ENCODE data around the gene PATJ.

The PATJ gene

DNA sequence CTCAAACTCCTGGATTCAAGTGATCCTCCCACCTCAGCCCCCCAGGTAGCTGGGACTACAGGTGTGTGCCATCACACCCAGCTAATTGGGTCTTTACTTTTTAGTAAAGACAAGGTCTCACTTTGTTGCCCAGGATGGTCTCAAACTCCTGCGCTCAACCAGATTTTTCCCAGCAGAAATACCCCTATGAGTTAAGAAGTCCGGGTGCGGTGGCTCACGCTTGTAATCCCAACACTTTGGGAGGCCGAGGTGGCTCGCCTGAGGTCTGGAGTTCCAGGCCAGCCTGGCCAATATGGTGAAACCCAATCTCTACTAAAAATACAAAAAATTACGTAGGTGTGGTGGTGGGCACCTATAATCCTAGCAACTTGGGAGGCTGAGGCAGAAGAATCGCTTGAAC, 445.8 kb downstream of the PATJ start:
- 97% methylated on average over 8 of the region's 8 CpGs for WGBS

DNA sequence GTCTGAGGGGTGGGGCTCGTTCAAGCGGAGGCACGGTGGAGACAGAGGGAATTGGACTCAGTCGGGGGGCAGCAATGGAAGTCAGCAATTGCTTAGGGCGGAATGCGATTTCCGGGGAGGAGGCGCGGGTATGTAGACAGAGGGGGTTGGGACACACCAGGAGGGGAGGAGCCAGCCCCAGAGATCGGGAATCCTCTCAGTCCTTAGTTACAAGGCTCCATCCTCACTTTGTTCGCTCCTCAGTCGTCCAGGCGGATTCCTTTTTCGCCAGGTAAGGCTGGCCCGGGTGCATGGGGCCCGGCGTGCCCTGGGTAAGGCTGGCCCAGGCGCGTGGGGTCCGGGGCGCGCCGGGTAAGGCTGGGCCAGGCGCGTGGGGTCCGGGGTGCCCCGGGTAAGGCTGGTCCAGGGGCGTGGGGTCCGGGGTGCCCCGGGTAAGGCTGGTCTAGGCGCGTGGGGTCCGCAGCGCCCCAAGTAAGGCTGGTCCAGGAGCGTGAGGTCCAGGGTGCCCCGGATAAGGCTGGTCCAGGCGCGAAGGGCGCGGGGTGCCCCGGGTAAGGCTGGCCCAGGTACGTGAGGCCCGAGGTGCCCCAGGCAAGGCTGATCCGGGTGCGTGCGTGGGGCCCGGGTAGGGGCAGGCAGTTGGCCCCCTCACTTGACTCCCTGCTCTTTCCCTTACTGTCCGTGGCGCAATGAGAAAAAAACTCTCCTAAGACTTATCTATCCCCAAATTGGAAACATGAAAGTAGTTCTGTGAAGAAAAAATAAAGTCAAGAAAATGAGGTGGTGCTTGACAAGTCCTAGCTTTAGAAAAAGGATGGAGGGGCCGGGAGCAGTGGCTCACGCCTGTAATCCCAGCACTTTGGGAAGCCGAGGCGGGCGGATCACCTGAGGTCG, 452.6 kb downstream of the PATJ start, which contains the start of gene L1TD1:
TSS of gene L1TD1 (plus strand) at position 199 of the 894 bp plus-strand sequence. CDS start 11,780 bp downstream, outside the sequence.
- Histone ChIP-seq H3K4me1 (ENCODE audit: insufficient read depth, low read length) (peaks cover 27% of the 10 kb centered on the region), H3K9ac (ENCODE audit: low read depth, low read length) (peak within 1 kb of the TSS; percentile 98), H3K9me3 (ENCODE audit: insufficient read depth, low read depth, low read length) (no peaks in the 10 kb centered on the region), H3K27me3 (ENCODE audit: insufficient read depth, low read length) (no peaks in the 10 kb centered on the region), H3K36me3 (ENCODE audit: insufficient read depth, low read length) (peaks cover 34% of the 10 kb centered on the region), H3K4me3 (ENCODE audit: low read length) (peak within 1 kb of the TSS; percentile 95), H3K27ac (ENCODE audit: low read depth, low read length) (peak within 1 kb of the TSS; percentile 98)
- under 1% methylated on average over 53 of the region's 55 CpGs for WGBS

More for the DNA sequence above, 445.8 kb downstream of the PATJ start:
- Histone ChIP-seq H3K4me3 (ENCODE audit: low read length) (no peak overlapping the region), H3K36me3 (ENCODE audit: insufficient read depth, low read length) (no peaks in the 10 kb centered on the region), H3K9ac (ENCODE audit: low read depth, low read length) (no peak overlapping the region), H3K27me3 (ENCODE audit: insufficient read depth, low read length) (no peaks in the 10 kb centered on the region), H3K4me1 (ENCODE audit: insufficient read depth, low read length) (peaks cover 11% of the 10 kb centered on the region), H3K27ac (ENCODE audit: low read depth, low read length) (no peak overlapping the region), H3K9me3 (ENCODE audit: insufficient read depth, low read depth, low read length) (no peaks in the 10 kb centered on the region)

GRCh38 chr1:62196086-62196690, 453.9 kb downstream of the PATJ start:
- Histone ChIP-seq H3K4me3 (ENCODE audit: low read length) (peak overlapping the region; percentile 95), H3K9ac (ENCODE audit: low read depth, low read length) (peak overlapping the region; percentile 98)
- 6% methylated on average over 17 of the region's 17 CpGs for WGBS

DNA sequence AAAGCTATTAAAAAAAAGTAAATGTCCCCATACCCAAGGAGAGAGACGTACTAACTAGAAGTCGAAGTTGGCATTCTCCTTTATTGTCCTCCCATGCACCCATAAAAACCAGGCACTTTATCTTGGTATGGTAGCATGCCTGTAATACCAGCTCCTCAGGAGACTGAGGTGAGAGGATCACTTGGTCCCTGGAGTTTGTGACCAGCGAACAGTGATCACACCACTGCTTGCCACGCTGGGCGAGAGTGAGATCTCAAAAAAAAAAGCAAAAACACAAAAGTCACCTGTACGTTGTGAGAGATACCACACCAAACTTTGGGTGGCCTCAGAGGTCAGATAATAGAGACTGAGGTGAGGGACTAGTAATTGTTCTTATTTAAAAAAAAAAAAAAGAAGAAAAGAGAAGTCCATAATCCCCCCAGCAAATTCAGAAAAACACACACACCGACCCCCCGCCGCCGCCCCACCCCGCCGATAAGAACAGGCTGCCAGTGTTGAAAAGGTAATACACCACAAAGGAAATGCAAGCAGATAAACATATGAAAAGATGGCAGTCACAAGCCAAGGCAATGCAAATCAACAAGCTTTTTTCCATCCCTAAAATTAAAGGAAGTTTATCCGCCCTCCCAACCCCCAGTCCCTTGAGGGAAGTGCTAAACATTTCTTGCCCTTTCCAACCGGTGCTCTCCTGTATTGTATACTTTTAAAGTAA, 455.9 kb downstream of the PATJ start:
- Histone ChIP-seq H3K9ac (ENCODE audit: low read depth, low read length) (peak overlapping the region; percentile 64), H3K27ac (ENCODE audit: low read depth, low read length) (peak overlapping the region; percentile 90)
- WGBS: 8% methylated on average over 8 of the region's 14 CpGs

More at GRCh38 chr1:62196086-62196690, 453.9 kb downstream of the PATJ start:
- Histone ChIP-seq H3K36me3 (ENCODE audit: insufficient read depth, low read length) (peaks cover 47% of the 10 kb centered on the region), H3K27ac (ENCODE audit: low read depth, low read length) (peak overlapping the region; percentile 98), H3K27me3 (ENCODE audit: insufficient read depth, low read length) (no peaks in the 10 kb centered on the region), H3K9me3 (ENCODE audit: insufficient read depth, low read depth, low read length) (no peaks in the 10 kb centered on the region), H3K4me1 (ENCODE audit: insufficient read depth, low read length) (peaks cover 35% of the 10 kb centered on the region)

GRCh38 chr1:62198781-62199125, 456.5 kb downstream of the PATJ start:
- H3K4me1 ChIP-seq (ENCODE audit: insufficient read depth, low read length): peaks cover 40% of the 10 kb centered on the region
- peak overlapping the region; percentile 46 for H3K4me3 ChIP-seq (ENCODE audit: low read length)
- no peaks in the 10 kb centered on the region for H3K27me3 ChIP-seq (ENCODE audit: insufficient read depth, low read length)
- WGBS: 3% methylated on average over 3 of the region's 3 CpGs
- H3K9ac ChIP-seq (ENCODE audit: low read depth, low read length): peak overlapping the region; percentile 64
- no peaks in the 10 kb centered on the region for H3K9me3 ChIP-seq (ENCODE audit: insufficient read depth, low read depth, low read length)
- H3K36me3 ChIP-seq (ENCODE audit: insufficient read depth, low read length): peaks cover 71% of the 10 kb centered on the region
- H3K27ac ChIP-seq (ENCODE audit: low read depth, low read length): peak overlapping the region; percentile 90

More for the DNA sequence above, 455.9 kb downstream of the PATJ start:
- Histone ChIP-seq H3K4me1 (ENCODE audit: insufficient read depth, low read length) (peaks cover 41% of the 10 kb centered on the region), H3K36me3 (ENCODE audit: insufficient read depth, low read length) (peaks cover 66% of the 10 kb centered on the region), H3K4me3 (ENCODE audit: low read length) (peak overlapping the region; percentile 46), H3K9me3 (ENCODE audit: insufficient read depth, low read depth, low read length) (no peaks in the 10 kb centered on the region), H3K27me3 (ENCODE audit: insufficient read depth, low read length) (no peaks in the 10 kb centered on the region)

DNA sequence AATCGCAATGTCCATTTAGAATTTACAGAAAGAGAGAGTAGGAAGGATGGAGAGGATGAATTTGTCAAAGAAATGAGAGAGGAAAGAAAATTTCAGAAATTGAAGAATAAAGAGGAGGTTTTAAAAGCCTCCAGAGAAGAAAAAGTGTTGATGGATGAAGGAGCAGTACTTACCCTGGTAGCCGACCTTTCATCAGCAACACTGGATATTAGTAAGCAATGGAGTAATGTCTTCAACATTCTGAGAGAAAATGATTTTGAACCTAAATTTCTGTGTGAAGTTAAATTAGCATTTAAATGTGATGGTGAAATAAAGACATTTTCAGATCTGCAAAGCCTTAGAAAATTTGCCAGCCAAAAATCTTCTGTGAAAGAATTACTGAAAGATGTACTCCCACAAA, 464.9 kb downstream of the PATJ start:
- Histone ChIP-seq H3K27me3 (ENCODE audit: insufficient read depth, low read length) (no peaks in the 10 kb centered on the region), H3K36me3 (ENCODE audit: insufficient read depth, low read length) (peaks cover 92% of the 10 kb centered on the region), H3K27ac (ENCODE audit: low read depth, low read length) (no peak overlapping the region), H3K9ac (ENCODE audit: low read depth, low read length) (no peak overlapping the region), H3K4me3 (ENCODE audit: low read length) (no peak overlapping the region), H3K9me3 (ENCODE audit: insufficient read depth, low read depth, low read length) (peaks cover 25% of the 10 kb centered on the region), H3K4me1 (ENCODE audit: insufficient read depth, low read length) (peaks cover 10% of the 10 kb centered on the region)
- WGBS: over 99% methylated on average over 2 of the region's 2 CpGs

DNA sequence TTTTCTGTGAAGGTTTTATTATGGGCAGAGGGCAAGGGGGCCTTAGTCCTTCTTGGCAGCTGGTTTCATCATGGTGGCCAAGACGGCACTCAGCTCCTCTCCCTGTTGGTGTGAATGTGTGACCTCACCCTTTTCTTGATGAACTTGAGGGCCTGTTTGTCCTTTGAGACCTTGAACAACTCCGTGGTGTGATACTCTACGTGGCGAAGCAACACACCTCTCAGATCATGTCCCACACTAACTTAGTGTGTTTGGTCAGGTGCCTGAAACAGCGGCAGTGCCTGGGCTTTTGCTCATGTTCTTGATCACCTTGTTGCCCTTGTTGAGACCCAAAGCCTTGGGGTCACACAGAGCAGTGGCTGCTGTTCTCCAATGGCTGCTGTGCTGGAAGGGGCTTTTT, 465.8 kb downstream of the PATJ start:
- H3K9me3 ChIP-seq (ENCODE audit: insufficient read depth, low read depth, low read length): peaks cover 25% of the 10 kb centered on the region
- H3K4me1 ChIP-seq (ENCODE audit: insufficient read depth, low read length): peaks cover 8% of the 10 kb centered on the region; the same call in 1 of the 2 replicates
- H3K4me3 ChIP-seq (ENCODE audit: low read length): no peak overlapping the region
- no peaks in the 10 kb centered on the region for H3K27me3 ChIP-seq (ENCODE audit: insufficient read depth, low read length)
- H3K27ac ChIP-seq (ENCODE audit: low read depth, low read length): no peak overlapping the region
- WGBS: 93% methylated on average over 5 of the region's 5 CpGs
- no peak overlapping the region for H3K9ac ChIP-seq (ENCODE audit: low read depth, low read length)
- peaks cover 83% of the 10 kb centered on the region for H3K36me3 ChIP-seq (ENCODE audit: insufficient read depth, low read length)

GRCh38 chr1:62208970-62209369, 466.7 kb downstream of the PATJ start:
- 44% methylated on average over 1 of the region's 1 CpG for WGBS
- Histone ChIP-seq H3K4me3 (ENCODE audit: low read length) (no peak overlapping the region), H3K9me3 (ENCODE audit: insufficient read depth, low read depth, low read length) (peaks cover 25% of the 10 kb centered on the region), H3K27ac (ENCODE audit: low read depth, low read length) (no peak overlapping the region), H3K36me3 (ENCODE audit: insufficient read depth, low read length) (peaks cover 77% of the 10 kb centered on the region), H3K4me1 (ENCODE audit: insufficient read depth, low read length) (peaks cover 6% of the 10 kb centered on the region; the same call in 1 of the 2 replicates), H3K9ac (ENCODE audit: low read depth, low read length) (no peak overlapping the region), H3K27me3 (ENCODE audit: insufficient read depth, low read length) (no peaks in the 10 kb centered on the region)

- no peak overlapping the region for H3K27ac ChIP-seq (ENCODE audit: low read depth, low read length)
- H3K4me3 ChIP-seq (ENCODE audit: low read length): no peak overlapping the region
- H3K9me3 ChIP-seq (ENCODE audit: insufficient read depth, low read depth, low read length): peaks cover 25% of the 10 kb centered on the region
- peaks cover 5% of the 10 kb centered on the region; the same call in 1 of the 2 replicates for H3K4me1 ChIP-seq (ENCODE audit: insufficient read depth, low read length)
- H3K27me3 ChIP-seq (ENCODE audit: insufficient read depth, low read length): no peaks in the 10 kb centered on the region
- 100% methylated on average over 1 of the region's 1 CpG for WGBS
- peaks cover 66% of the 10 kb centered on the region for H3K36me3 ChIP-seq (ENCODE audit: insufficient read depth, low read length)
- no peak overlapping the region for H3K9ac ChIP-seq (ENCODE audit: low read depth, low read length)
Measured at GRCh38 chr1:62209931-62210595, 467.8 kb downstream of the PATJ start.

DNA sequence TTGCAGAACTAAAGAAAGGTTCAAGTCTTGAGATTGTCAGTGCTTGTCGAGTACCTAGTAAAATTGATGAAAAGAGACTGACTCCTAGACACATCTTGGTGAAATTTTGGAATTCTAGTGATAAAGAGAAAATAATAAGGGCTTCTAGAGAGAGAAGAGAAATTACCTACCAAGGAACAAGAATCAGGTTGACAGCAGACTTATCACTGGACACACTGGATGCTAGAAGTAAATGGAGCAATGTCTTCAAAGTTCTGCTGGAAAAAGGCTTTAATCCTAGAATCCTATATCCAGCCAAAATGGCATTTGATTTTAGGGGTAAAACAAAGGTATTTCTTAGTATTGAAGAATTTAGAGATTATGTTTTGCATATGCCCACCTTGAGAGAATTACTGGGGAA, 468.7 kb downstream of the PATJ start:
- H3K9ac ChIP-seq (ENCODE audit: low read depth, low read length): no peak overlapping the region
- WGBS: 100% methylated on average over 1 of the region's 1 CpG
- H3K36me3 ChIP-seq (ENCODE audit: insufficient read depth, low read length): peaks cover 58% of the 10 kb centered on the region
- H3K4me1 ChIP-seq (ENCODE audit: insufficient read depth, low read length): peaks cover 5% of the 10 kb centered on the region; the same call in 1 of the 2 replicates
- no peak overlapping the region for H3K27ac ChIP-seq (ENCODE audit: low read depth, low read length)
- H3K27me3 ChIP-seq (ENCODE audit: insufficient read depth, low read length): no peaks in the 10 kb centered on the region
- peaks cover 25% of the 10 kb centered on the region for H3K9me3 ChIP-seq (ENCODE audit: insufficient read depth, low read depth, low read length)
- H3K4me3 ChIP-seq (ENCODE audit: low read length): no peak overlapping the region

Data from HUES64 (cell line).